VCaP (cell line): ENCODE data around the gene EHBP1.

Source experiments
- H3K27ac ChIP-seq: fragments of 450-650 bp; 2 replicates; pipeline ENCODE4 v1.5.1; 2017
- CTCF ChIP-seq: fragments of 450-650 bp; conservative IDR thresholded peaks from 2 replicates; pipeline ENCODE4 v1.5.1; 2017; ENCODE audit warnings: mild to moderate bottlenecking, moderate library complexity

The EHBP1 gene

GRCh38 chr2:62938126-62938525, 232.6 kb downstream of the EHBP1 start:
- H3K27ac ChIP-seq, result no peak overlapping the region
- no peak for TF ChIP-seq CTCF

- H3K27ac ChIP-seq, result no peak overlapping the region
- no peak for TF ChIP-seq CTCF
Observed at GRCh38 chr2:62939735-62940491, 234.4 kb downstream of the EHBP1 start.

DNA sequence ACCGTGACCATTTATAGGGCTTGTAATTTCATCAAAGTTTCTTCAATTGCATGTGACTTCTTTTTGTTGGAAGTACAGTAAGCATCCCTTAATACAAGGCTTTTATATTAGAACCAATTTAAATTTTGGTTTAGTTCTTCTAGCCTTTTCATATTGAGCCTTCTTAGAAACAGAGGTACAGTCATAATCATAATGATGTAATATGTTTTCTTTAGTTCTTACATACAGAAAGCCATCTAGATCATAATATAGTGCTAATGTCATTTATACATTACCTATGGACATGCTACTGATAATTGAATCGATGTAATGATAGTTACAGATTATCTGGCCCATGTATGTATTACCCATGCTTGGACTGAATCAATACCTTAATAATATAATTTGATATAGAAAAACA, 235.2 kb downstream of the EHBP1 start:
- TF ChIP-seq CTCF, result no peak
- no peak overlapping the region for H3K27ac ChIP-seq

- no peak overlapping the region for H3K27ac ChIP-seq
- no peak for TF ChIP-seq CTCF
Observed at GRCh38 chr2:62941413-62941812, 235.9 kb downstream of the EHBP1 start.

DNA sequence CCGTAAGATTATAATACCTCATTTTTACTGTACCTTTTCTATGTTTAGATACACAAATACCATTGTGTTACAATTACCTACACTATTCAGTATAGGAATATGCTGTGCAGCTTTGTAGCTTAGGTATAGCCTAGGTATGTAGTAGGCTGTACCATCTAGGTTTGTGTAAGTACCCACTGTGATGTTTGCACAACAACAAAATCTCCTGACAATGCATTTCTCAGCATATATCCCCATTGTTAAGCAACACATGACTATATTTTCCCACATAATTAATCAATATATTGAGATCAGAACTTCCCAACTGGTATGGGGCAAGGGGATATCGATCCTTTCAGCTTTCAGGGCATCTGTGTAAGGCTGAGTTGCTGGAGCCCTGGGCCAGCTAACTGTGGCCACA, 238.8 kb downstream of the EHBP1 start:
- TF ChIP-seq CTCF, result no peak
- H3K27ac ChIP-seq, result no peak overlapping the region

DNA sequence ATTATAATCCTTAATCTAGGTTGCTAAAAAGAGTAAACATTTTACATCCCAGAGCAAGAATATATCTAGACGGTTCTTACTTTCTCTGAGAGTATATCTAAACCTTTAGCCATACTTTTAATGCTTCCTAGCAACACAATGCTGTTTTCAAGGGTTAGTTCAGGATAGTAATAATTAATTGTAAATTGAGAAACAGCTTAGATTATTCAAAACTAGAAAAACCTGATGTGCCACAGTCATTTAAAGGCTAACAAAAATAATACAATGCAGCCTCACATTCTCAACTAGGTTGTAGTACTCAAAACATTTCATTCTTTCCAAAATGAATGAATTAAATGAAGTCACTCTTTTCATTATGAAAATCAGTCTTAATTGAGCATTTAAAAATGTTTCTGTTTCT, 241.9 kb downstream of the EHBP1 start:
- H3K27ac ChIP-seq, result no peak overlapping the region; the same call in 1 of the 2 replicates
- no peak for TF ChIP-seq CTCF

GRCh38 chr2:62956651-62957050, 251.1 kb downstream of the EHBP1 start:
- no peak overlapping the region for H3K27ac ChIP-seq
- no peak for TF ChIP-seq CTCF
